NCI-H128 (cell line): ENCODE data around the gene BMP8B.
"Not testable (repeated sequence)": the region's sequence is repeated elsewhere in the genome, so short reads cannot be mapped to it uniquely, and the experiment has no call there.

Experiments used
- DNase-seq: peaks from one replicate; lab custom pipeline; 2025; ENCODE audit not compliant: unreplicated experiment; lab: John Stamatoyannopoulos, UW

BMP8B gene

DNA sequence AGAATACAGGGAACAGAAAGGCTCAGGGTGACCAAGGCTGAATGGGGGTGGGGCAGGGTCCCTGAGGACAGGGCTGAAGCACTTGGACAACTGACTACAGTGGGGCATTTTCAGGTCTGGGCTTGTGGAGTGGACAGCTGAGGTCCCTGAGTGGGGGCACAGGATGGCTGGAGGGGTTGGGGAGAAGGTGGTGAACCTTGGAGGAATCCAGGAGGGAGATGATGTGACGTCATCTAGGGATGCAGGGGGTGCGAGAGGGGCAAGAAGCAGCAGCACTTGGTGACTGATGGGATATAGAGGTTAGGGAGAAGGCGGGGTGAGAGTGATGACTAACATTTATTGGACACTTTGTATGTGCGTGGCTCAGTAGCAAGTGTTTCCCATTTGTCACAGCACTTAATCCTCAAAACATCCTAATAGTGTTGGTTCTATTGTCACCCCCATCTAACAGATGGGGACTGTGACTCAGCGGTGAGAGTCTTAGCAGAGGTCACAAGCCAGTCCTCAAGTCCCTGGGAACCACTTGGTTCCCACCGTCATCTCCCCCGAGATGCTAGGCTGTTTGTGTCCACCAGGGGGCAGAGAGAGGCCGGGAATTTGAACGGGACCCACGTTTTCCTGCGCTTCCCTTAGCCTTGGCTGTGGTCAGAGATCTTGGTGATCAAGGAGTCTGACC, 27.9 kb upstream of the BMP8B start:
- DNase-seq = peak; percentile 60

DNA sequence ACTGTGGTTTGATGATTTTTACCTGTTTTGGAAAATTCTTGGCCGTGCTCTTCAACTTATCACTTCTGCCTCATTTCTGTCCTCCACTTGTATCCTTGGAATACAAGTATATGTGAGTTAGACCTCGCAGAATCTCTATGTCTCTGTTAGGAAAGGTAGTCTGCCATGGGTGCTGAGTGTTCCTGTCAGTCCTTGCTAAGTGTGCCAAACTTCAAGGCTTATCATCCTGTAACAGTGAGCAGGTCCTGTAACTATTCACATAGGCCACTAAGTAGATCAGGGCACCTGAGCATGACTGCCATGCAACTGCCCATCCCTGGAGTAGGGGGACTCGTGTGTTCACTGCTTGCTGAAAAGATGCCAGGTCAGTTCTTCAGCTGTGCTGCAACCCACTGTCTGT, 24.2 kb upstream of the BMP8B start:
- DNase-seq = no peak

DNA sequence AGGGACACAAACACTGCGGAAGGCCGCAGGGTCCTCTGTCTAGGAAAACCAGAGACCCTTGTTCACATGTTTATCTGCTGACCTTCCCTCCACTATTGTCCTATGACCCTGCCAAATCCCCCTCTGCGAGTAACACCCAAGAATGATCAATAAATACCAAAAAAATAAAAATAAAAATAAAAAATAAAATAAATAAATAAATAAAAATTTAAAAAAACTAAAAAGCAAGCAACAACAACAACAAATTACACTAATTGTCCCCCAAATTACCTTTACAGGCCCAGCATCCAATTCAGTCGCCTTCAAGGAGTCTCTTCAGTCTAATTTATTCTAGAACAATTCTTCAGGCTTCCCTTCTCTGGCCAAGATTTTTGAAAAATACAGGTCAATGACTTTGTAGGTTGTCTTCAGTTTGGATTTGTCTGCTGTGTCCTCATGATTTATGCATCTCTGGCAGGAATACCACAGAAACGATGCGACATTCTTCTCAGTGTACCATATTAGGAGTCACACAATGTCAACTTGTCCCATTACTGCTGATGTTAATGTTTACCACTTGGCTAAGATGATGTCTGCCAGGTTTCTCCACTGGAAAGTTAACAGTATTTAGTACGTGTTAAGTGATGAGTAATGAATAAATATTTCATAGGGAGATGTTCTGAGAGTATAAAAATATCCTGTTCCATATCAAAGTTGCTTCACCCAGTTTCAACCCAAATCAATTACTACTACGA, 20.3 kb upstream of the BMP8B start:
- DNase-seq = no peak

DNA sequence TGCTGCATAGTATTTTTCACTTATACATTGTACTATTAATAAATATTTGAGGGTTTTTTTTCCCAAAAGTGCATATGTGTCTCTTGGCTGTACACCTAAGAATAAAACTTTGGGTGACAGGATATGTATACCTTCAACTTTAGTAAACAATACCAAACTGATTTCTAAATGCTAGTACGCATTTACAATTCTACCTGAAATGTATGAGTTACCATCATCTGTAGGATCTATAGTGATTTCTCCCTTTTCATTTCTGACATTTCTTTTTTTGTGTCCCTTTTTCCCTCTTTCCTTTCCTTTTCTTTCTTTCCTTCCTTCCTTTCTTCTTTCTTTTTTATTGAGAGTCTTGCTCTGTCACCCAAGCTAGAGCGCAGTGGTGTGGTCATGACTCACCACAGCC, 16.7 kb upstream of the BMP8B start:
- no peak for DNase-seq

DNA sequence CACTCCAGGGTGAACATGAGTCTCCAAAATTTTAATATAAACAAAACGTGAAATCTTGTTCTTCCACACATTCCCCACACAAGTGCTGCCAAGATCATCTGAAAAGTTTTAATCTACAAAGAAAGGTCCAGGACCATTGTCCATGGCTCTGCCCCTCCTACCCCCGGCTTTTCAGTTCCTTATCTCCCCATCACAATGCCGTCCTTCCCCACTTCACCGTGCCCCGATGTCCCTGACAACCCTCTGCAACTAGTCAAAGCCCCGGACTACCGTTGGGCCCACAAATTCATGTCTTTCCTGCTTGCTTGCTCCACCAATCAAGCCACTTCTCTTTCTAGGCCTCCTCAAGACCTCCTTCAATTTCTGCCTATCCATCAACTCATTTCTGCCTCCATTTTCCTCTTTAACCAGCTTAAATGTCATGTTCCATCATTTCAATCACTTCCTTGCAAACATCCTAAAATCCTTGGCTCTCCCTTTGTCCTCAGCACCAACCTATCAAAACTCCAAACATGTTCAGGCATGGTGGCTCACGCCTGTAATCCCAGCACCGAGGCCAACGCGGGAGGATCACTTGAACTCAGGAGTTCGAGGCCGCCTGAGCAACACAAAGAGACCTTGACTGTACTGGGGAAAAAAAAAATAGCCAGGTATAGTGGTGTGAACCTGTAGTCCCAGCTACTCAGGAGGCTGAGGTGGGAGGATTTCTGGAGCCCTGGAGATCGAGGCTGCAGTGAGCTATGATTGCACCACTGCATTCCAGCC, 14.0 kb upstream of the BMP8B start:
- no peak for DNase-seq

DNA sequence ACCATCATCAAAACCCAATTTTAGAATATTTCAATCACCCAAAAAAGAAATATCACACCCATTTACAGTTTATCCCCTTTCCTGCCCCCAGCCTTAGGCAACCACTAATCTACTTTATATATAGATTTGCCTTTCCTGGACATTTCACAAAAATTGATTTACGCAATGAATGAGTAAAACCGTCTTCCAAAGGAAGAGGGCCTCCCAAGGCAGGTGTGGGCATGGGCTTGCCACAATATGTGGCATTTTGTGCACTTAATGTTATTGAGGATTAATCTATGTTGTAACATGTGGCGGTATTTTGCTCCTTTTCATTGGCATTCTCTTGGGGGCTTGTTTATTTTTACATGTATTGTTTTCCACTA, 11.8 kb upstream of the BMP8B start:
- DNase-seq = no peak

DNA sequence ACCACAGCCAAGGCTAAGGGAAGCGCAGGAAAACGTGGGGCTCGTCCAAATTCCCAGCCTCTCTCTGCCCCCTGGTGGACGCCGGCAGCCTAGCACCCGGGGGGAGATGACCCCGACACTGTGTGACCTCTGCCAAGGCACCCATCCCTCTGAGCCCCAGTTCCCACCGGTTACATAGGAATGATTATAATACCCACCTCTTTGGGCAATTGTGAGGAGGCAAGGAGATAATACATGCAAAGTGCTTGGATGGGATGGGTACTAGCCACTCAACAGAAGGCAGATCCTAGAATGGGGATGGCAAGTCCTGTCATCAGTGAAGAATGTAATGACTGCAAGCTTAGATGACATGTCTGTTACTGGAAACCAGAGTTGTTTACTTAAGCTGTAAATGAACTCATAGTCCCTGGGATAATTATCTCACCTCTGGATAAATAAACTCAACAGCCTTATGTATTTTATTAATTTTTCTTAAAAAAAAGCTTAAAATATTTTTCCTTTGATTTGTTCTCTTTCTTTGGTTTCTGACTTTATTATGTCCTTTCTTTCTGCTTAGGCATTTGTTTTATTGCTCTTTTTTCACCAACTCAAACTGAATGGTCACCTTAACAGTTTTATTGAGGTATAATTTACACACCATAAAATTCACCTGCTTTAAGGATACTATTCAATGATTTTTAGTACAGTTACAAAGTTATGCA, 11.3 kb upstream of the BMP8B start:
- DNase-seq = peak; percentile 17

DNA sequence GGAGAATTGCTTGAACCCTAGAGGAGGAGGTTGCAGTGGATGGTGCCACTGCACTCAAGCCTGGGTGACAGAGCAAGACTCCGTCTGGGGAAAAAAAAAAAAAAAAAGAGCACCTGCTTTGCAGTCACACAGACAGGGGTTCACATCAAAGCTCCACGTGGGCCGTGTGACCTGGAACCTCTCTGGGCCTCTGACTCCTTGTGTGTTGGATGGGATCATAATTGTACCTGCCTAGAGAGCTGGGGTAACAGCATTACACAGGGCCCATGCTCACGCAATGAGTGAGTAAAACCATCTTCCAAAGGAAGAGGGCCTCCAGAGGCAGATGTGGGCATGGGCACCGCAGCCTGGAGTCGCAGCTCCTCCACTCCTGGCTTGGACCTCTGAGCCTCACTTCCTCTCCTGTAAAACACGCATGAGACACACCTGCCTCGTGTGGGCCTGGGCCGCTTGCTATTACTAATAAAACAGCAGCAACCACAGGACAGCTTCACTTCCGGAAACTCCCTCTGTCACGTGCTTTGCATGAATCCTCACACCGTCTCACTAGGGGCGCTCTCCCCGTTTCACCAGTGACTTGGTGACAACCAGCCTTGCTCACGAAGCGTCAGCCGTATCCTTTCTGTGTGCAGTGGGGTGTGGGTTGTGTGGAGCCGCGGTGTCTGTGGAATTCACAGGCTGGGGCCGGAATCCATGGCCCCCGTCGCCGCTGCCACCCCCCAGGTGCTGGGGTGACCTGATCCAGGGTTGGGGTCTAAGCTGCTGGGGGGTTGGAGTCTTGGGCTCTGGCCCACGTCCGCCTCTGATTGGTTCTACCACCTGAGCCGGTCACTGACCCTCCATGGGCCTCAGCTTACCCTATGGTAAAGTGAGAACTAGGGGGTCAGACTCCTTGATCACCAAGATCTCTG, 10.4 kb upstream of the BMP8B start:
- DNase-seq = not testable (repeated sequence)

DNA sequence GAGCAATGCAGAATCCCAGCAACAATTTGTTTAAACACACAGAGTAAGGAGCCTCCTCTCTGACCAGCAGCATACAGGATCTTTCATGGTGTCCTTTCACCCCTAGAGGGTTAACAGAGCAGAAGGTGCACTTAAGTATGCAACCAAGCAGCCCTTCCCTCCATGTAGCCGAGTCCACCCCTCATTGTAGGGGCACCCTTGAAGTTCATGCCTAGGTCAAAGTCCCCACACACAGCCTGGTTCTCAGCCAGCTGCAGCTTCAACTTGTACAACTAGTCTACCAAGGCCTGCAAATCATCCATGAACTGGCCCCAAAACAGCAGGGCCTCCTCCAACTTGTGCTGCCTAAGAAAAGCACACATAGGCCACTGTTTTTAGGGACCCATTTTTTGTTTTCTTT, 7.0 kb upstream of the BMP8B start:
- no peak for DNase-seq

DNA sequence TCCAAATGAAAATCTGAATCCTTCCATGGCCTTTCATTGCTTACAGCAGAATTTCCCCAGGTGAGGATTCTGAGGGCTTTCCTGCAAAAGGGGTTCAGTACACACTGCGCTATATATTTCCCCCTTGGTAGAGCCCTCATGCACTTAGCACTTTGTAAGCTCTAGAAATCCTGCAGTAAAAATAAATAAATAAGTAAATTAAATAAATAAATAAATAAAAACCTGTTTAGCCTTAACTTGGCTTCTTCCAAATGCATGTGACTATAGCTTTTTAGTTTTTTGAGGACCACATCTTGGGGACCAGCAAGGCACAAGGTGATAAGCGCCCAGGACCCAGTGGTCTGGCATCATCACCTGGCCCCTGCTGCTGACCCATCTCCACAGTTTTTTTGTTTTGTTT, 3.2 kb upstream of the BMP8B start:
- DNase-seq = no peak

DNA sequence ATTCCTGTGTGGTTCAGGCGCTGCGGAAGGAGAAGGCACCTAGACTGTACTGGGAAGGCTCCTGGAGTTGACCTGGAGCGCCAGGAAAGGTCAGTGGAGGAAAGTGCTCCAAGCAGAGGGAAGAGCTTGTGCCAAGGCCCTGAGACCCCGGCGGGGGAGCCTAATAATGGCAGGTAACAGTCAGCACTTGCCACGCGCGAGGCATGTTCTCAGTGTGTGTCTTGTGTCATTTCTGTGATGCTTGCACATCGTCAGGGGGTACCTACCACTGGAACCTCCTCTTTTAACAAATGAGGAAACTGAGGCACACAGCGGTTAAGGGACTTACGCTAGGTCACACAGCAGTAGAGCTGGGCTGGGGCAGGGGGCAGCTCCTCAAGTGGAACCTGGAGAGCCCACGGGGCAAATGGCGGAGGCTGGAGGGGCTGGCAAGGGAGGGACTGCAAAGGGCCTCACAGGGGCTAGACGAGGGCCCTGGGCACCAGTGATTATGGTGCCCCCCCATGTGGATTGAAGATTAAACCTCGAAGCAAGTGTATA, 976 bp upstream of the BMP8B start:
- DNase-seq = no peak

DNA sequence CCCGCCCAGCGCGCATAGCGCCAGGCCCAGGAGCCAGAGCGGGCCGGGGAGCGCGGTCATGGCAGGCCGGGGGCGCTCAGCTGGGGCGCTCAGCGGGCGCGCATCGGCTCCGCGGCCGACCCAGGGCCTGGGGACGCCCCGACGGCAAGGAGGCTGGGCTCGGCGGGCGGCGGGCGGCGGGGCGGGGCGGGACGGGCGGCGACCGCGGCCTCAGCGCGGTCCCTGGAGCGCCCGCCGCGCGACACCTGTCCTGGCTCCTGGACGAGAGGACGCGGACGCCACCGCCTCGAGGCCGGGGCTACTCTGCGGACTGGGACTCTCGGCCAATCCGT, 273 bp downstream of the BMP8B start:
- DNase-seq = no peak

DNA sequence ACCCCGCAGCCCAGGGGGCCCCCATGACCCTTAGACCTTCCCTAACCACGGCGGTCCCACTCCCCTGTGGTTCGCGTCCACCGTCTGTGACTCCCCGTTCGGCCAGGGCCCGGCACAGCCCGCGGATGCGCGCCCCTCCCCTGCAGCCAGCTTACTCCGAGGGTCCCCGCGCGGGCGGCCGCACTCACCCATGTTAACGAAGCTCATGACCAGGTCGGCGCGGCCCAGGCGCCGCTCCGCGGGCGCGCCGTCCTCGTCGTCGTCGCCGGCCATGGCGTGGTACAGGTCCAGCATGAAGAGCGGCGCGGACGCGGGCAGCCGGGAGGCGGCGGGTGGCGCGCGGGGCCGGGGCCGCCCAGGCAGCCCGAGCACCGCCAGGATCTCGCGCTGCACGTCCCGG, 701 bp downstream of the BMP8B start:
- DNase-seq = not testable (repeated sequence)

DNA sequence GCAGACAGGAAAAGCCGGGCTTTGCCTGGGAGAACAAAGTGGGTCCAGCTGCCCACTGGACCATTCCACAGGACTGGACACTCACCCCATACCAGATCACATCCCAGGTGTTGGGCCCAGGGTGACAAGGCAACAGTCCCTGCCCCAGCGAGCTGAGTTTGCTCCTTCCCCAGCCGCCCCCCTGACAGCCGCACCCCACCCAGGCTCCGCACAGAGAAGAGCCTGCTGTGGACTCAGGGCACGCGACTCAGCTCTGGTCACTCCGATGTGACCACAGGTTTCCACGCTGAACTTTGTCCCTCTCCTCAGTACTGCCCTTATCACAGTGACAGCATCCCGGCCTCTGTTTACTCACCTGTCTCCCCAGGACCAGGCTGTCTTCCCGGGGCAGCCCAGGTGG, 1.2 kb downstream of the BMP8B start:
- no peak for DNase-seq

DNA sequence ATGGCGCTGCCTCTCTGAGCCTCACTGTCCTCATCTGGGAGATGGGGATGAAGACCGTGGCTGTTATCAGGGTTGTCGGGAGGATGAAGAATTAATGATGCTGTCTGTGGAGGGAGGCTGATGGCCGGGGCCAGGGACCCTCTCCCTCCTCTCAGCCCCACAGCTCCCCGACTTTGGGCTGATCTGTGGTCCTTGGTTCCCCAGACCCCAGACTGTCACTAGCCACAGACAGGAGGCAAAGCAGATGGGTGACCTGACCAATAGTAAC, 1.6 kb downstream of the BMP8B start:
- DNase-seq = not testable (repeated sequence)

DNA sequence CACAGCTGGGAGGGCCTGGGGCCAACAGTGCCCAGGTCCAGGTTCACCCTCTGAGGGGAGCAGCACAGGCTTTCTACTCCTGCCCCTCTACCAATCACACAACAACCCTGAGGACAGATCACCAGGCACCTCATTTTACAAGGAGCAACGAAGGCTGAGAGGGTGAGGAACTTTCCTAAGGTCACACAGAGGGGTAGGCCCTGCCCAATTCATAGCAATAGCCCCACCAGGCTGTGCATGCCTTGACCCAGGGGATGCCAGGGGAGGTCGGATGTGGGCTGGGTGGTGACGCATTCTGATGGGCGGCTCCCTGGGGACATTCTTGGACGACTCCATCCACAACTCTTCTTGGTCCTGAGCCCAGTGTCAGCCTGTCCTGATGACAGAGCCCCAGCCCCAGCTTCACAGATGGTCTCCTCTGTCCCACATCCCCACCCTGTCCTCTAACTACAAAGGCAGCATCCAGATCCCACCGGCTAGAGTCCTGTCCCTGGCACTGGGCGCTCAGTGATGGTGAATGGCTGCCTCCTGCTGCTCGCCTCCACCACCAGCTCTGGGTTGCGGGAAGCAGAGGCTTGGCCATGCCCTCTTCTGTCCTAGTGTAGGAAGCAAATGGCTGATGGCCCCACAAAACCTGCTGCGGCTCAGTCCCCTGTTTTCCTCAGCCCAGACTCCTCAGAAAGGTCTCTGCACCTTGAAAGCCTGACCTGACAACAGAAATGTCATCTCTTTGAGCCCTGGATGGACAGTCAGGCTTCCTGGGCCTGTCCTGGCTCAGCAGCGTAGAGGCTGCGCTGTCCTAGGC, 2.2 kb downstream of the BMP8B start:
- not testable (repeated sequence) for DNase-seq

DNA sequence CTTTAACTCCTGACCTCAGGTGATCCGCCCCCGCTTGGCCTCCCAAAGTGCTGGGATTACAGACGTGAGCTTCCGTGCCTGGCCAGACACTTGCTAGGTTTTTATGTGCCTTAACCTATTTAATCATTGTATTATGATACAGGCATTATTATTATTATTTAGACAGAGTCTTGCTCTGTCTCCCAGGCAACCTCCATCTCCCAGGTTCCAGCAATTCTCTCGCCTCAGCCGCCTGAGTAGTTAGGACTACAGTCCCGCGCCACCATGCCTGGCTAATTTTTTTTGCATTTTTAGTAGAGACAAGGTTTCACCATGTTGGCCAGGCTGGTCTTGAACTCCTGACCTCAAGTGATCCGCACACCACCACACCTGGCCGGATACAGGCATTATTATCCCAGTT, 6.0 kb downstream of the BMP8B start:
- DNase-seq = not testable (repeated sequence)

DNA sequence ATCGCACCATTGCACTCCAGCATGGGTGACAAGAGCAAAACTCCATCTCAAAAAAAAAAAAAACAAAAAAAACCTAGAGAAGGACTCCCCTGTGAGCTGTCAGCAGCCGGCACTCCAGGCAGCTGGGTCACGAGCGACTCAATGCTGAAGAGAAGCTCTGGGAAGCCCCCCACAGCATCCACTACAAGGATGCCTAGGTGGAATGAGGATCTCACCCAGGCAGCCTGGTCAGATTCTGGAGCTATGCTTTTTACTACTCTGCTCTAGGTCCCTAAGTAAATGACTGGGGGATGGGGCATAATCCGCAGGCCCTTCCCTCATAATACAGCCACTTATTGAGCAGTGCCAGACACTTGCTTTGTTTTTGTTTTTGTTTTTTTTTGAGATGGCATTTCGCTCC, 6.6 kb downstream of the BMP8B start:
- no peak for DNase-seq

DNA sequence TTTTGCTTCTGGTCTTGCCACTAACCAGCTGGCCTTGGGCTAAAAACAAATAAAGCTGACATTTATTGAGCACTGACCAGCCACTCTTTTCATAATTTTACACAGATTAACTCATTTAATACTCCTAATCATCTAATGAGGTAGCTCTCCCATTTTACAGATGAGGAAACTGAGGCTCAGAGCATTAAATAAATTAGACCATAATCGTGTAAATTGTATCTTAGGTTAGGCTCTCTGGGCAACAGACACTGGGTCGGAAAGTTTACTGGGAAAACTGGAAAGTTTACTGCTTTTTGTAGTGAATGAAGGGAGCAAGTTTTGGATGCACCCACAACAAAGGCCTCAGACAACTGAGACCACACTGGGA, 7.3 kb downstream of the BMP8B start:
- no peak for DNase-seq

DNA sequence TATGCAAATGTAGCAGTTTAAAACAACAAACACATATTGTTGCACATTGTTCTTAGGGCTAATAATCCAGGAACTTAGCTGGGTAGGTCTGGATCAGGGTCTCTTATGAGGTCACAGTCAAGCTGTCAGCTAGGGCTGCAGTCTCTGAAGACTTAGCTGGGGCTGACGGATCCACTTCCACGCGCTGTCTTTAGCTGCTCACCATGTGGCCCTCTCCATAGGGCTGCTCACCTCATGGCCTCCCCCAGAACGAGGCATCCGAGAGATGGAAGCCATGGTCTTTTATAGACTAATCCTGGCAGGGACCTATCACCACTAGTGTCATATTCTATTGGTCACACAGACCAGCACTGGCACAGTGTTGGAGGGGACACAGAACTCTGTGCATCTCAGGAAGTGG, 8.8 kb downstream of the BMP8B start:
- DNase-seq = no peak
